ENCODE results near the gene SIRT3. TPM values are rescaled to one million over a fixed set of nuclear protein-coding genes. Genes with fewer than 3 reads are reported as not detected.
A peak's percentile ranks its signal among the peaks of the same experiment; 100 is the strongest.
"Not testable (repeated sequence)": the region's sequence is repeated elsewhere in the genome, so short reads cannot be mapped to it uniquely, and the experiment has no call there.

SIRT3 gene
- total RNA-seq, 1 experiment from 2014 or later = 37.5 TPM

- Histone ChIP-seq H3K9me3 (ENCODE audit: control insufficient read depth, insufficient read depth, low read depth, low read length) (no peaks in the 10 kb centered on the region), H3K4me3 (ENCODE audit: low read depth in 2 of 2, low read length in 2 of 2) (no peak overlapping the region), H3K27ac (ENCODE audit: low read length) (no peak overlapping the region), H3K27me3 (ENCODE audit: control insufficient read depth, insufficient read depth, low read length) (no peaks in the 10 kb centered on the region), H3K4me1 (ENCODE audit: control insufficient read depth, insufficient read depth, low read length) (peaks cover 23% of the 10 kb centered on the region), H3K36me3 (ENCODE audit: control insufficient read depth, insufficient read depth, low read length) (peaks cover 42% of the 10 kb centered on the region)
- in situ Hi-C loops (cut with HindIII; ENCODE audit: low pct_unique_long_range_greater_than_20kb, low sequenced_read_pairs) (no loop called here), intact Hi-C loops (cut with micrococcal nuclease; ENCODE audit: unreplicated experiment) (no loop called here)
- ChIA-PET CTCF (no interaction called here), POLR2A (no interaction called here)
- ATAC-seq (no peak), DNase-seq (ENCODE audit: low read depth, low spot score) (no peak)
- BruUV-seq (replicated peaks) = no TSS peak
- TF ChIP-seq TCF7L2 (IDR thresholded peaks at IDR 0.05; ENCODE audit: low read depth, low read length) (no peak), CTCF (IDR thresholded peaks at IDR 0.05) (no peak), REST (IDR thresholded peaks at IDR 0.05; ENCODE audit: insufficient read depth in 1 of 2, low read depth in 2 of 2, low read length in 1 of 2) (no peak), SIN3A (IDR thresholded peaks at IDR 0.05; ENCODE audit: borderline replicate concordance, insufficient read depth, low read depth, low read length) (no peak), POLR2AphosphoS5 (IDR thresholded peaks at IDR 0.05; ENCODE audit: low read depth, low read length) (no peak)
Observed at GRCh38 chr11:240315-240714, 4.2 kb upstream of the SIRT3 start.

GRCh38 chr11:238346-238745 lies 2.2 kb upstream of the SIRT3 start:
- Histone ChIP-seq H3K4me1 (ENCODE audit: control insufficient read depth, insufficient read depth, low read length) (peaks cover 26% of the 10 kb centered on the region), H3K36me3 (ENCODE audit: control insufficient read depth, insufficient read depth, low read length) (peaks cover 26% of the 10 kb centered on the region), H3K27ac (ENCODE audit: low read length) (peak overlapping the region; percentile 97), H3K4me3 (ENCODE audit: low read depth in 2 of 2, low read length in 2 of 2) (peak overlapping the region; percentile 87 to 98; a peak in 3 of 4 replicates)
- intact Hi-C loops (cut with micrococcal nuclease; ENCODE audit: unreplicated experiment); H3K27me3 ChIP-seq (ENCODE audit: control insufficient read depth, insufficient read depth, low read length); in situ Hi-C loops (cut with HindIII; ENCODE audit: low pct_unique_long_range_greater_than_20kb, low sequenced_read_pairs); DNase-seq (ENCODE audit: low read depth, low spot score); BruUV-seq (replicated peaks); H3K9me3 ChIP-seq (ENCODE audit: control insufficient read depth, insufficient read depth, low read depth, low read length); ATAC-seq: not testable (repeated sequence)
- ChIA-PET POLR2A (interaction anchor here (0.7 to 1.5 kb wide), 2 partner anchors 12 to 32 kb away, joined by 3 to 4 read pairs; no protein-coding TSS in a partner anchor), CTCF (interaction anchor here (1.0 to 2.1 kb wide), 2 partner anchors 12 to 30 kb away, joined by 3 to 6 read pairs; no protein-coding TSS in a partner anchor)
